DMS79 treated with DMSO at 0.1 percent for 48 hours (cell line): ENCODE data around the gene SHKBP1.

Source experiments
- DNase-seq: peaks from one replicate; lab custom pipeline; 2025; lab: John Stamatoyannopoulos, UW

Gene SHKBP1

DNA sequence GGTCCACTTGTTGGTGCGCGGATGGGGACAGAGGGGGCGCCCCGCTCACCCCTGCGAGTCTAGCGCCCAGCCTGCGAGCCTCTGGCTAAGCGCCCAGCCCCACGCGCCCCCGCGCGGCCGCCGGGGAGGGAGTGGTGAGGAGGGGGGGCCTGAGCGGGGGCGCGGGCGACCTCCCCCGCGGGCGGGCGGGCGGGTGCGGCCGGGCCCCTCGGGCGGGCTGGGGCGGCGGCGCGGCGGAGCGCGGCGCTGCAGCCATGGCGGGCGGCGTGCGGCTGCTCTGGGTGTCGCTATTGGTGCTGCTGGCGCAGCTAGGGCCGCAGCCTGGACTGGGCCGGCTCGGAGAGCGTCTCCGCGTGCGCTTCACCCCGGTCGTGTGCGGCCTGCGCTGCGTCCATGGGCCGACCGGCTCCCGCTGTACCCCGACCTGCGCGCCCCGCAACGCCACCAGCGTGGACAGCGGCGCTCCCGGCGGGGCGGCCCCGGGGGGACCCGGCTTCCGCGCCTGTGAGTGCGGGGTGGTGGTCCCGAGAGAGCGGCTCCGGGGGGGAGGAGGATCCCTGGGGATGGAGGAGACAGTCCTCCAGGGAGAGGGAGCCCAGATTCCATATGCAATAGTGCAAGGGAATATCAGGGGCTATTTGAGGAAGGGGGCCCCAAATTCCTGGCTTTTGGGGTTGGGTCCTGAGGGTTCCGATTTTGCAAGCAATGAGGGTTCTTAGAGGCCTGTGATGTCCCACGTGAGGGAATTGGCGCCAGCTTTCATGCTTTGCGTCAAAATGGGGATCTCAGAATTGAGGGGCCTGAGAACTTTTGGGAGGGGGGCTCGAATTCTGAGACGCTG, 24.7 kb downstream of the SHKBP1 start, which contains the start of gene LTBP4:
LTBP4 (plus strand) TSS at position 236 of the 841 bp plus-strand sequence; CDS start at position 255, 19 bp downstream.
- peak; percentile 23 for DNase-seq

DNA sequence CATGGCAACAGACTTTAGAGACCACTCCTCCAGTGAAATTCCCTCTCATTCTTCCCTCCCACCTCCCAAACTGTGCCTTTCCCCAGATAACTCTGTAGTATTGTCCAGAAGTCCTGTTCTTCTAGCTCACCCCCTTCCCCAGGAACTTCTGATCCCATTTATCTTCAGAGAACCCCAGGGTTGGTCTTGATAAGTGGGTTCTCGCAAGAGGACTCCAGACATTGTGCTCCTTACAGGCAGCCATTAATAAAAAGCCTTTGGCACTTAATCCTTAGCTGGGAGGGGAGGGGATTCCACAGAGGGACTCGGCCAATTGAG, 26.4 kb downstream of the SHKBP1 start:
- no peak for DNase-seq

- DNase-seq, result peak; percentile 97
Measured at GRCh38 chr19:40603389-40604170, 26.9 kb downstream of the SHKBP1 start.

- DNase-seq, result no peak
Measured at GRCh38 chr19:40604171-40604646, 27.5 kb downstream of the SHKBP1 start.

DNA sequence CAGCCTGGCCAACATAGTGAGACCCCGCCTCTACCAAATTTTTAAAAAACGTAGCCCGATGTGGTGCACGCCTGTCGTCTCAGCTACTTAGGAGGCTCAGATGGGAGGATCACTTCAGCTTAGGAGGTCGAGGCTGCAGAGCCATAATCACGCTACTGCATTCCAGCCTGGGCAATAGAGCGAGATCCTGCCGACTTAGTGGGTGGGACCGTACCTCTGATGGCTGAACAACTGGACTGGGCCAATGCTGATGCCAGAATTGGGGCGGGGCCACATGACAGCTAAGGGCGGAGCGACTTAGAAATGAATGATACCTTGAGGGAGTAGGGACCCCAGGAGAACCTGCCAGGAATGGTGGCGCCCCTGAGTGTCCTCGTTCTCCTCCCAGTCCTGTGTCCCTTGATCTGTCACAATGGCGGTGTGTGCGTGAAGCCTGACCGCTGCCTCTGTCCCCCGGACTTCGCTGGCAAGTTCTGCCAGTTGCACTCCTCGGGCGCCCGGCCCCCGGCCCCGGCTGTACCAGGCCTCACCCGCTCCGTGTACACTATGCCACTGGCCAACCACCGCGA, 28.1 kb downstream of the SHKBP1 start:
- no peak for DNase-seq

- peak; percentile 56 for DNase-seq
Measured at GRCh38 chr19:40605216-40605971, 28.7 kb downstream of the SHKBP1 start.

GRCh38 chr19:40607311-40608239, 30.9 kb downstream of the SHKBP1 start:
- DNase-seq, result no peak

GRCh38 chr19:40608240-40608621, 31.6 kb downstream of the SHKBP1 start:
- no peak for DNase-seq

- no peak for DNase-seq
Measured at GRCh38 chr19:40608957-40609356, 32.3 kb downstream of the SHKBP1 start.

DNA sequence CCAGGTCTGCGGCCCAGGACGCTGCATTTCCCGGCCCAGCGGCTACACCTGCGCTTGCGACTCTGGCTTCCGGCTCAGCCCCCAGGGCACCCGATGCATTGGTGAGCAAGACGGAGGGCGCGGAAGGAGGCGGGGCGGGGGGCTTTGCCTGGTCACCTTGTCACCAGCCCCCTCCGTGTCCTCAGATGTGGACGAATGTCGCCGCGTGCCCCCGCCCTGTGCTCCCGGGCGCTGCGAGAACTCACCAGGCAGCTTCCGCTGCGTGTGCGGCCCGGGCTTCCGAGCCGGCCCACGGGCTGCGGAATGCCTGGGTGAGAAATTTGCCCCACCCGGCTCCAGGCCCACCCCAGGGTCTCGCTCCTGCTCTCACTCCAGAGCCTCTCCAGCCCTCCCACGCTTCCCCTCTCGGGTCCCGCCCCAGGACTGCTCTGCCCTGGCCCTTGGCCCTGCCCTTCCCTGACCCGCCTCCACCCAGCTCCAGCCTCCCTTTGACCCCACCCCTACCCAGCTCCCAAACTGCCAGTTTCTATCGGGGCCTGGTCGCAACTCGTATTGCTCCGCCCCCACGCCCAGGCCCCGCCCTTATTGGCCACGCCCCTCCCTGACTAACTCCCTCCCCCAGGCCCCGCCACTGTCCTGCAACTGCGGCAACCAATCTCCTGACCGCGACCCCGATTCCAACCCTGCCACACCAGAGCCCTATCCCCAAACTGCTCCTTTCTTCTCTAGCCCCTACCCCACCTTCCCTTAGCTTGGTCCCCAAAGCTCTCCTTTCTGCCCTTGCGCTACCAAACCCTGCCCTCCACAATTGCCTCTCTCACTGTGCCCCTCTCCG, 33.1 kb downstream of the SHKBP1 start:
- no peak for DNase-seq

- no peak for DNase-seq
Measured at GRCh38 chr19:40610396-40611064, 33.9 kb downstream of the SHKBP1 start.

GRCh38 chr19:40611096-40611495, 34.4 kb downstream of the SHKBP1 start:
- DNase-seq, result no peak

GRCh38 chr19:40611900-40612698, 35.4 kb downstream of the SHKBP1 start:
- no peak for DNase-seq

GRCh38 chr19:40612831-40613689, 36.4 kb downstream of the SHKBP1 start:
- DNase-seq, result no peak

GRCh38 chr19:40613690-40614621, 37.3 kb downstream of the SHKBP1 start:
- DNase-seq, result no peak

DNA sequence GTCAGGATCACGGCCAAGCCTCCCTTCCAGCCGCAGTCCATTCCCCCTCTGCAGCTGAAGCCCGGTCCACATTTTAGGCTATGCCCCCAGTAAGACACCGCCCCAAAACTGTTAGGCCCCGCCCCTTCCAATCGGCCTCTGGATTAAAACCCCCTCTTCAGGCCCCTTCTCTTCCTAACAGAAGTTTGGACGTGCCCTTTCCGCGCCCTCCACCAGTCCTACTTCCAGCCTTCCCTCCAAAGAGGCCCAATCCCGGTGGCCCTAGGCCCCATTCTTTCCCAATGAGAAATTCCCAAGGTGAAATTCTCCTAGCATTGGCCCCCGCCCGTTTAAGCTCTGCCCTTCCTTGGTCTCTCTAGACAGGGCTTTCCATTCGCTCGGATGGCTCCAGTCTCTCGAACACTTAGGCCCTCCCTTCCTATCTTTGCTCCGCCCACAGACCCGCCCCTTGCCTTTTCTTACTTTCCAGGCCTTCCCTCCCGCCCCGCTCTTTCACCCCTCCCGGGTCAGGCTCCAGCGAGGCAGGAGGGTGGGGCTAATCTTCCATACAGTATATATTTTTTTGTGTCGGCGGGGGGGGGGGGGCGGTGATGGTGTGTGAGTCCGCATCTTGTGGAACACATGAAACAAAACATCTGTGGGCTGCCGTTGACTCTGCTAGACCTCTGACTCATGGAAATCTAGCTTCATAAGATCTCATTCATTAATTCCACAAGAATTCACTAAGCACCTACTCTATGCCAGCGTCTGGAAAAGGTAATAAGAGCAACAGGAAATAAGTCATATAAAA, 38.1 kb downstream of the SHKBP1 start:
- DNase-seq, result no peak
